ENCODE results near the gene TWSG1.
"Not testable (repeated sequence)": the region's sequence is repeated elsewhere in the genome, so short reads cannot be mapped to it uniquely, and the experiment has no call there.

Gene TWSG1

GRCh38 chr18:9449600-9450414 lies 115.2 kb downstream of the TWSG1 start:
- in situ Hi-C loops (cut with MboI; ENCODE audit: low sequenced_read_pairs): no loop called here

DNA sequence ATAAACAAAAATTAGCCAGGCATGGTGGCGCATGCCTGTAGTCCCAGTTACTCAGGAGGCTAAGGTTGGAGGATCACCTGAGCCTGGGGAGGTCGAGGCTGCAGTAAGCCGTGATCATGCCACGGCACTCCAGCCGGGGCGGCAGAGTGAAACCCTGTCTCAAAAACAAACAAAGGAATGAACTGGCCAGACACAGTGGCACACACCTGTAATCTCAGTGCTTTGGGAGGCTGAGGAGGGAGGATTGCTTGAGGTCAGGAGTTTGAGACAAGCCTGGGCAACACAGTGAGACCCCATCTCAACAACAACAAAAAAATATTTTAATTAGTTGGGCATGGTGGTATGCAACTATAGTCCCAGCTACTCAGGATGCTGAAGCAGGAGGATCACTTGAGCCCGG lies 116.3 kb downstream of the TWSG1 start:
- in situ Hi-C loops (cut with MboI; ENCODE audit: low sequenced_read_pairs): not testable (repeated sequence)
